Adipose tissue (tissue), 3 donors: Measurements from ENCODE around the gene LMX1A. TPM values are rescaled to one million over a fixed set of nuclear protein-coding genes. Genes with fewer than 3 reads are reported as not detected.

Source experiments
- H3K27ac ChIP-seq: one replicate; pipeline ENCODE4 v1.5.1; 2013; ENCODE audit warnings: low read depth, low read length
- WGBS, 3 donors: extraction: QIAGEN DNeasy Blood & Tissue Kit; methylation state at CpG; one replicate each; pipeline ENCODE4 v1.1.7; 2013; 5-methylcytosine and 5-hydroxymethylcytosine counted together
- polyA plus RNA-seq, 3 donors: library from polyadenylated mRNA; stranded (reverse); fragments of 200-250 nt; gene quantifications; one replicate each; pipeline ENCODE4 v1.2.3, GENCODE V29; 2013
- donor health status: healthy with polysubstance abuse.
- donor health status: Bipolar disorder and iron deficiency.
- donor health status: healthy.

Gene LMX1A
- polyA plus RNA-seq, 3 donors: 0.03 to 0.79 (median 0.09) TPM

- H3K27ac ChIP-seq: no peak overlapping the region
- WGBS, 3 donors: 70 to 79% (median 74%) methylated on average over 7 of the region's 7 CpGs
Measured at GRCh38 chr1:165290148-165290547, 66.4 kb downstream of the LMX1A start.

- 80 to 85% (median 82%) methylated on average over 3 of the region's 3 CpGs for WGBS, 3 donors
- no peak overlapping the region for H3K27ac ChIP-seq
Measured at GRCh38 chr1:165289556-165289955, 67.0 kb downstream of the LMX1A start.

GRCh38 chr1:165288350-165289120, 68.0 kb downstream of the LMX1A start:
- WGBS, 3 donors: 48 to 53% (median 51%) methylated on average over 15 of the region's 15 CpGs
- no peak overlapping the region for H3K27ac ChIP-seq

GRCh38 chr1:165287781-165288180, 68.7 kb downstream of the LMX1A start:
- 51 to 71% (median 65%) methylated on average over 4 of the region's 4 CpGs for WGBS, 3 donors
- no peak overlapping the region for H3K27ac ChIP-seq

- 89 to 94% (median 91%) methylated on average over 3 of the region's 3 CpGs for WGBS, 3 donors
- no peak overlapping the region for H3K27ac ChIP-seq
Measured at GRCh38 chr1:165287329-165287728, 69.2 kb downstream of the LMX1A start.

GRCh38 chr1:165284454-165284853, 72.1 kb downstream of the LMX1A start:
- 30 to 51% (median 39%) methylated on average over 10 of the region's 10 CpGs for WGBS, 3 donors
- no peak overlapping the region for H3K27ac ChIP-seq

- no peak overlapping the region for H3K27ac ChIP-seq
- 46 to 62% (median 56%) methylated on average over 3 of the region's 3 CpGs for WGBS, 3 donors
Measured at GRCh38 chr1:165281207-165281901, 75.2 kb downstream of the LMX1A start.

GRCh38 chr1:165279882-165280281, 76.6 kb downstream of the LMX1A start:
- H3K27ac ChIP-seq: no peak overlapping the region
- 42 to 70% (median 50%) methylated on average over 9 of the region's 9 CpGs for WGBS, 3 donors

GRCh38 chr1:165276314-165276713, 80.2 kb downstream of the LMX1A start:
- no peak overlapping the region for H3K27ac ChIP-seq
- 48 to 59% (median 52%) methylated on average over 2 of the region's 2 CpGs for WGBS, 3 donors

GRCh38 chr1:165265196-165265838, 91.2 kb downstream of the LMX1A start:
- WGBS, 3 donors: 69 to 75% (median 74%) methylated on average over 3 of the region's 3 CpGs
- H3K27ac ChIP-seq: no peak overlapping the region

- no peak overlapping the region for H3K27ac ChIP-seq
- WGBS, 3 donors: 41 to 66% (median 47%) methylated on average over 3 of the region's 3 CpGs
Measured at GRCh38 chr1:165259706-165260428, 96.6 kb downstream of the LMX1A start.

- 47 to 72% (median 61%) methylated on average over 2 of the region's 2 CpGs for WGBS, 3 donors
- H3K27ac ChIP-seq: no peak overlapping the region
Measured at GRCh38 chr1:165259236-165259635, 97.3 kb downstream of the LMX1A start.

GRCh38 chr1:165257969-165258459, 98.5 kb downstream of the LMX1A start:
- H3K27ac ChIP-seq: no peak overlapping the region
- 31 to 44% (median 33%) methylated on average over 3 of the region's 3 CpGs for WGBS, 3 donors

- 56 to 75% (median 59%) methylated on average over 3 of the region's 3 CpGs for WGBS, 3 donors
- H3K27ac ChIP-seq: no peak overlapping the region
Measured at GRCh38 chr1:165254896-165255625, 101.5 kb downstream of the LMX1A start.

GRCh38 chr1:165254376-165254775, 102.1 kb downstream of the LMX1A start:
- WGBS, 3 donors: 47 to 79% (median 78%) methylated on average over 4 of the region's 4 CpGs
- no peak overlapping the region for H3K27ac ChIP-seq

GRCh38 chr1:165253818-165254254, 102.7 kb downstream of the LMX1A start:
- 52 to 60% (median 57%) methylated on average over 2 of the region's 2 CpGs for WGBS, 3 donors
- H3K27ac ChIP-seq: no peak overlapping the region

GRCh38 chr1:165248969-165249571, 107.4 kb downstream of the LMX1A start:
- no peak overlapping the region for H3K27ac ChIP-seq
- WGBS, 3 donors: 73 to 88% (median 82%) methylated on average over 5 of the region's 5 CpGs
